Stomach smooth muscle (tissue), 2 donors: Measurements from ENCODE around the gene UNC119.

Experiments used
- H3K27ac ChIP-seq: one replicate; pipeline ENCODE4 v1.7.0; 2013; ENCODE audit warnings: mild to moderate bottlenecking, low read length, inconsistent platforms
- H3K27me3 ChIP-seq, 2 donors: one replicate each; pipeline ENCODE4 v1.7.0; 2013; ENCODE audit warnings: low read length in 2 of 2; ENCODE audit not compliant: insufficient read depth in 2 of 2, control insufficient read depth in 1 of 2
- H3K36me3 ChIP-seq, 2 donors: one replicate each; pipeline ENCODE4 v1.7.0; 2013; ENCODE audit warnings: low read length in 2 of 2; ENCODE audit not compliant: control insufficient read depth in 2 of 2, insufficient read depth in 2 of 2
- H3K4me1 ChIP-seq: one replicate; pipeline ENCODE4 v1.7.0; 2013; ENCODE audit warnings: low read length; ENCODE audit not compliant: control insufficient read depth, insufficient read depth
- H3K4me3 ChIP-seq, 2 donors: one replicate each; pipeline ENCODE4 v1.7.0; 2013; ENCODE audit warnings: low read length in 2 of 2
- H3K9ac ChIP-seq, 2 donors: one replicate each; pipeline ENCODE4 v1.7.0; 2013; ENCODE audit warnings: low read length in 2 of 2, mild to moderate bottlenecking in 1 of 2
- H3K9me3 ChIP-seq, 2 donors: one replicate each; pipeline ENCODE4 v1.7.0; 2013; ENCODE audit warnings: low read length in 2 of 2; ENCODE audit not compliant: control insufficient read depth in 2 of 2
- donor health status: healthy.
- donor health status: Pancreatic carcinoma.

UNC119 gene

DNA sequence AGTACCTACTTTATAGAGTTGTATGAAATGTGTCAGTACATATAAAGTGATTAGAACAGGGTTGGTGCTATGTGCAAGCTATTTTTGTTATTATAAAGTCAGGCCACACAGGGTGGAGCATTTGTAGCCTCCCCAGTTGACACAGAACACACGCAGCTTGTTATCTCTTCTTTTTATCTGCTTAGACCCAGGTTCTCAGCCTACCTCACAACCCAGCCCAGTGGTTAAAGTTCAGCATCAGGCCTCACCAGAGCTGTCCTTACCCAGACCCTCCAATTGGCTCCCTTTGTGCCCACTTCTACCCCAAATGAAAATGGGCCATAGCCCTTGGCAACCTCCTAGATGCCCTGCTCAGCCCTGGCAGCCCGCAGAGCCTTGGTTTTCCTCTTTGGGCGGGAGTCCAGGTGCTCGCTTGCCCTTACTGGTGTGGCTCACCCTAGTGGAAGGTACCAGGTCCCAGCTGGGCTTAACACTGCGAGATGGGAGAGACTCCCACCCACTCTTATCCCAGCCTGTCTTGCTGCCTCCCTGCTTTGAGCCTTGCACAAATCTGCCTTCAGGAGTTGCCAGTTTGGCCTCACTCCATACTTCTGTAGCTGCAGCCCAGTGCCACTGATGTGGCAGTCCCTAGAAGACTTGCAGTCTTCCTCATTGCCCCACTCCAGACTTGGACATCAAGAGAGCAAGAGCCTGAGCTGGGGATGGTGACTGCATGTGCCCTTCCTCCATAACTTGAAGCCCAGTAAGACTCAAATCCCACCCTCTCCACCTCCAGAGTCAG is 20.0 kb upstream of the UNC119 start:
- no peaks in the 10 kb centered on the region for H3K9me3 ChIP-seq
- H3K27ac ChIP-seq, result peak overlapping the region; percentile 67
- H3K36me3 ChIP-seq, result no peaks in the 10 kb centered on the region
- H3K4me1 ChIP-seq, result peaks cover 36% of the 10 kb centered on the region
- H3K9ac ChIP-seq, result peak overlapping the region; percentile 47 to 83
- peak overlapping the region; percentile 88 to 97 for H3K4me3 ChIP-seq
- H3K27me3 ChIP-seq, result no peaks in the 10 kb centered on the region

DNA sequence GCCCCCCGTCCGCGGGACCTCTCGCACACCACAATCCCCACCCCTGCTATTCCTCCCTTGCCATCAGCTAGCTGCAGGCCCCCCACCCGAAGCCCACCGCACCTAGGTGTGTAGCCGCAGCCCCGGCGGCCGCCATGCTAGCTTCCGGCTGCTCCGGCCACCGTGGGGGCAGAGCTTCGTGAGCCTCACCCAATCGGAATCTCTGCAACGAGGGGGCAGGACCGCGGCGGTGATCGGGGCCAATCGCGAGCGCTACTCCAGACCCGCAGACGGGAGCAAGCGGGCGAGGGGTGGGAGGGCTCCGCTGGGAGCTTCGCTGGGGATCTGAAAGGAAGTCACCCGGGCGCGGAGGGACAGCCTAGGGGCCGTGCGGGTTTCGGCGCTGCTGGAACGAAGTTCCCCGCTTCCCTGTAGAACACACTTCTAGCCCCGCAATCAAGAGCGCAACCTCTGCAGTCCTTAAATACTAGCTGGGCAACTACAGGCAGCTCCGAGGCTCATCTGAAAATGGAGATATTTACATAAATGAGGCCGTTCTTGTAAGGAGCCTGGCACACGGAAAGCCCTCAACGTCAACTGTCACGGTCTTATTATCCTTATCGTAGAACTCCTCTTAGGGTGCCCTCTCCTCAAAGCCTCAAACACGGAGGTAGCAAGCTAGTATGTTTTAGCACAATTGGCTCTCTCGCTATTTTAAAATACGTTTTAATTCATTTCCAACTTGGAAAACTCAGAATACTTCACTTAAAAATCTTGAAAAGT is 19.1 kb upstream of the UNC119 start, which contains the start of gene PIGS:
TSS of gene PIGS (minus strand) at position 164 of the 762 bp plus-strand sequence. CDS start at position 136, 28 bp downstream.
- Histone ChIP-seq H3K27me3 (no peaks in the 10 kb centered on the region), H3K4me1 (peaks cover 28% of the 10 kb centered on the region), H3K27ac (peak within 1 kb of the TSS; percentile 67), H3K9ac (peak within 1 kb of the TSS; percentile 83 to 87), H3K36me3 (no peaks in the 10 kb centered on the region), H3K9me3 (no peaks in the 10 kb centered on the region), H3K4me3 (peak within 1 kb of the TSS; percentile 88 to 97)

DNA sequence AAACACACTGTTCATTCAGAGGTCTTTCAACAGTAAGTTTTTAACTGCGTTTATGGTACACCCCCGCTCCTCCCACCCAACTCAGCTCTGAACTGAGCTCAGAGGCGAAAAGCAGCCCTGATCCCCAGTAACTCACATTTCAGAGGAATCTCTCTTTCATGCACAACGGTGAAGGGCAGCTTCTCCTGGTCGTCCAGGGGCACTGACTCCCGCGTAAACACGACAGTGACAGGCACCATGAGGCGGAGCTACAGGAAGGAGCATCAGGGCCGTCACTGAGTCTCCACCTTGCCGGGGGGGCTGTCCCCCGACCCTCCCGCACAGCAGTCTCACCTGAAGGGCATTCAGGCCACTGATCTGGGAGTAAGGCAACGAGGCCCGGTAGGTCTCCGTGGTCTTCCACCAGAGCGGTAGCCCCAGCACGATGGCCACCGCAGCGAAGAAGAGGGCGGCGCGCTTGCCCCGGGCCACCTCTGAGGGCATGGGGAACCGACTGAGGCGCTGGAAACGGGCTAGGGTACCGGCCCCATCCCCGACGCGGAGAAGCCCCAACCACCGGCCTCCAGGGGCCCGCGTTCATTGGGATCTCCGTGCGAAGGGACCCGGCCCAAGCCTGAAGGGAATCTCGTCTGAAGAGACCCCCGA is 18.4 kb upstream of the UNC119 start:
- peak overlapping the region; percentile 88 to 97 for H3K4me3 ChIP-seq
- H3K36me3 ChIP-seq, result no peaks in the 10 kb centered on the region
- H3K27ac ChIP-seq, result peak overlapping the region; percentile 67
- peaks cover 28% of the 10 kb centered on the region for H3K4me1 ChIP-seq
- peak overlapping the region; percentile 83 to 87 for H3K9ac ChIP-seq
- no peaks in the 10 kb centered on the region for H3K9me3 ChIP-seq
- no peaks in the 10 kb centered on the region for H3K27me3 ChIP-seq

DNA sequence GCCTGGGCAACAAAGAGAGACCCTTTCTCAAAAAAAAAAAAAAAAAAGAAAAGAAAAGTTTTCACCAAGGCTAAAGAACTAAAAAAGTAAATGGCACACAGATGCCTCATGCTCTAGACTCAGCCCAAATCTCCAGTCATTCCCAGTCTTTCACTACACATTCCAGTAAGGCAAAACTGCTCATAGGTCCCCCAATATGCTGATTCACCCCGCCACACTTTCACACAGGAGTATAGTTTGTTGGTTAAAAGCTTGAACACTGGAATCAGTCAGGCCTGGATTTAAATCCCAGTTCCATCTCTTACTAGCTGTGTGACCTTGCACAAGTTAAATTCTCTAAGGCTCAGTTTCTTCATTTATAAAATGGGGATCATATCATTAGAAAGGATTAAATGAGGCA is 17.0 kb upstream of the UNC119 start:
- Histone ChIP-seq H3K9me3 (no peaks in the 10 kb centered on the region), H3K27ac (no peak overlapping the region), H3K36me3 (no peaks in the 10 kb centered on the region), H3K9ac (no peak overlapping the region), H3K4me3 (no peak overlapping the region), H3K4me1 (peaks cover 23% of the 10 kb centered on the region), H3K27me3 (no peaks in the 10 kb centered on the region)

DNA sequence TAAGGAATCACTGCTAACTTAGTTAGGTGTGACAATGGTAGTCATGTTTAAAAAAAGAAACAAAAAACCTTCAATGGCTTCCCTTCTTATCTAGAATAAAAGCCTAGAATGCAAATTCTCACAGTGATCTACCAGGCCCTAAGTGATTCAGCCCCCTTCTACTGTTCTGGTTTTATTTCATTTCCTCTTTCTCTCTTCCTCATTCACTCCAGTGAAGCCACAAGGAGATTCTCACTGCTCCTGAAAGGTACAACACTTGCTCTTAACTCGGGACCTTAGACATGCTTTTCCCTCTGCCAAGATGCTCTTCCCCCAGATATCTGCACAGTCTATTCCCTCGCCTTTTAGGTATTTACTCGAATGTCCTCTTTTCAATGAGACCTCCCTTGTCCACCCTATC is 15.2 kb upstream of the UNC119 start:
- H3K4me1 ChIP-seq, result peaks cover 26% of the 10 kb centered on the region
- no peaks in the 10 kb centered on the region for H3K27me3 ChIP-seq

DNA sequence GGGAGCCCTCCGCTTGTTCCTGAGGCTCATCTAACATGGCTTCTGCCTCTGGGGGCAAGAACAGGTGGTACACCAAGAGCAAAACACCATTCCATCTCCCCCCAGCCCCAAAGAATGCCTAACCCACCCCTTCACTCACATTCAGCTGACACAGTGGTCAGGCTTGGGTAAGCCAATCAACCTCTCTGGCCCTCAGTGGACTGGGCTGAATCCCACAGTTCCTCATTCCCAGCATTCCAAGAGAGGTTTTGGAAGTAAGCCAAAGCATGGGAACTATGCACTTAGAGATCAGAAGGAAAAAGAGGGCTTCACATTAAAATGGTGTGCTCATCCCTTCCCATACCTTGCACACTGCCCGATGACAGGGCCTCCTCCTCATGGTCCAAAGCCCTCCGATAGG is 11.1 kb upstream of the UNC119 start:
- H3K4me3 ChIP-seq, result no peak overlapping the region
- peaks cover 20 to 26% of the 10 kb centered on the region in 2 donors for H3K36me3 ChIP-seq
- peaks cover 4% of the 10 kb centered on the region for H3K4me1 ChIP-seq
- H3K9me3 ChIP-seq, result no peaks in the 10 kb centered on the region
- H3K9ac ChIP-seq, result no peak overlapping the region
- H3K27ac ChIP-seq, result no peak overlapping the region
- no peaks in the 10 kb centered on the region for H3K27me3 ChIP-seq

More for the DNA sequence above, 15.2 kb upstream of the UNC119 start:
- Histone ChIP-seq H3K4me3 (no peak overlapping the region), H3K9ac (no peak overlapping the region), H3K27ac (no peak overlapping the region), H3K36me3 (peaks cover 4 to 9% of the 10 kb centered on the region in 2 donors), H3K9me3 (no peaks in the 10 kb centered on the region)

DNA sequence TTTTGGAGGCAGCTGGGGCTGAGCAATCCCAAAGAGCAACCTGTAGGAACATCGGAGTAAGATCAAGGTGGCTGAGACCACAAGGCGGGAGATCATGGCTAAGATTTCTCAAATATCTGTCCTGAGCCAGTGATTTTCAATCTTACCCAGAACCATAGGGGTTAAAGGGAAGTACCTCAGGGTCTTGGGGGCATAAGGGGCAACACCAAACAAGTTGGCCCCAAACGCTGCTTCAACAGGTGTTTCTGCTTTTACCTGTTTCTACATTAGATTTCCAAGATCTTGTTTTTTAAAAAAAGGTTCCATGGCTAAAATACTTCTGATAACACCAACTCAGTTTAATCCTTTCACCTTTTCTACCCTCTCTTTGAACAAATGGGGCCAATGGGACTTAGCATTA is 2.6 kb upstream of the UNC119 start:
- Histone ChIP-seq H3K36me3 (peaks cover 38 to 49% of the 10 kb centered on the region in 2 donors), H3K9ac (no peak overlapping the region), H3K4me1 (peaks cover 17% of the 10 kb centered on the region), H3K27ac (no peak overlapping the region), H3K27me3 (no peaks in the 10 kb centered on the region), H3K9me3 (no peaks in the 10 kb centered on the region), H3K4me3 (no peak overlapping the region)

DNA sequence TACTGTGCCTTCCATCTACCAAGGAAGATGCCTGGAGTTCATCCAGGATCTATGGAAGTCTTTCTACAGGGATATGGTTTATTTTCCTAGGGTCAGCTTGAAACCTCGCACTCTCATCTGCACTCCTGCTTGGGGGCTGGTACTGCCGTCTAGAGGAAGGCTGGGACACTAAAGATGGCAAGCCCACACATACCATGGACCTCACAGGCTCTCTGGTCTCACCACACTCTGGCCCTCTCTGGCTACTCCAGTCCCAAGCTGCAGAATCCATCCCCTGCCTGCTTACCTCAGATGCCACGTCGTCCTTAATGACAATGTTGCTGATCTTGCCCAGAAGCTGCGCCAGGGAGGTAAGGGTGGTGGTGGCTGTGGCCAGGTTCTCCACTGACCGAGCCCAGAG is 2.1 kb upstream of the UNC119 start:
- Histone ChIP-seq H3K36me3 (peaks cover 34 to 45% of the 10 kb centered on the region in 2 donors), H3K27ac (no peak overlapping the region), H3K9ac (no peak overlapping the region), H3K27me3 (no peaks in the 10 kb centered on the region), H3K4me3 (no peak overlapping the region), H3K4me1 (peaks cover 17% of the 10 kb centered on the region), H3K9me3 (no peaks in the 10 kb centered on the region)

DNA sequence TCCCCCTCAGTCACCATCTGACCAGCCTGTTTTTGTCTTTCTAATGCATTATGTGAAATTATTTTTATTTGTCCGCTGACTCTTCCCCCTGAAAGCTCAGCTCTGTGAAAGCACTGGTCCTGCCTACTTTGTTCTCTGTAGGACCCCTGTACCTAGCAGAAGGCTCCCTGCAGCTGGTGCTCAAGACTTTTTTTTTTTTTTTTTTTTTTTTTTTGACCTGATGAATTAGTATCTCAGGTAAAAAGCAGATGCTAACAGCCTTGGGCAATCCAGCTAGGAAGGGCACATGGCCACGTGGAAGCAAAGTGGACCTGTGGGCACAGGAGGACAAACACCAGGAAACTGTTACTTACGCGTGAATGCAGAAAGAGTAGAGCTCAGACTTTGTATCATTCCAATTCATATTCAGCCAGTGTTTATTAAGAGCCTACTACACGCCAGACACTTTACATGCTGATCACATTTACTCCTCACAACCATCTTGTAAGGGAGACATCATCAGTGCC is 629 bp upstream of the UNC119 start:
- no peaks in the 10 kb centered on the region for H3K27me3 ChIP-seq
- H3K4me1 ChIP-seq, result peaks cover 20% of the 10 kb centered on the region
- H3K36me3 ChIP-seq, result peaks cover 26 to 39% of the 10 kb centered on the region in 2 donors
- H3K9ac ChIP-seq, result peak overlapping the region in 1 of 2 donors; percentile 47
- H3K4me3 ChIP-seq, result peak overlapping the region; percentile 48 to 81
- H3K9me3 ChIP-seq, result no peaks in the 10 kb centered on the region
- H3K27ac ChIP-seq, result no peak overlapping the region

DNA sequence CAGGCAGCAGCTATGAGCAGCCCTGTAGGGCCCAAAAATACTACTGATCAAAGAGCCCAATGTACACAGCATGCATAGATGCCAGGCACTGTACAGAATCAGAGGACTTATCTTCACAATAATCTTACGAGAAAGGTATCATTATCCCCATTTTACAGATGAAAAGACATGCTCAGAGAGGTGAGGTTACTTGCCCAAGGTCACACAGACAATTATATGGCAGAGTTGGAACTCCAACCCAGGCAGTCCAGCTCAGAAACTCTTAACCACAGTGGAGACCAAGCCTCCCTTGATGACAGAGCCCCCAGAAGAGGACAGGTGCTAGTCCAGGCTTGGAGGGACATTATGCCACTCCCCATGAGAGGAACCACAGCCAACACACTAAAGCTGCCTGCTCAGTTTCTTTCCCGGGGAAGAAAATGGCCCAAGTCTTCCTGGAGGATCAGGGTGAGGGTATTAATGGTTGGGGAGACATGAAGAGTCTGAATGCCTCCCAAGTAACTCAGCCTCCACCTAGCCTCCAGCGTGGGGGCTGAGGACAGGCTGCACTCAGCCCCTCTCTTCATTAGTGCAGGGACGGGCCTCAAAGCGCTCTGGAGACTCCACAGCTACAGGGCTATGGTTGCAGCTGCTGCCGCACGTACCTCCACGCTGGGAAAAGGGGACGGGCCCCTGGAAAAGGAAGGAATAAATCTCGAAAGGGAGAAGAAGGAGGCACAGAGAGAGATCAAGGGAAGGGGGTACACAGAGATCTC is 826 bp downstream of the UNC119 start:
- H3K27me3 ChIP-seq, result no peaks in the 10 kb centered on the region
- H3K4me3 ChIP-seq, result peak overlapping the region; percentile 74 to 81
- H3K4me1 ChIP-seq, result peaks cover 25% of the 10 kb centered on the region
- H3K27ac ChIP-seq, result peak overlapping the region; percentile 37
- H3K9me3 ChIP-seq, result no peaks in the 10 kb centered on the region
- peaks cover 20 to 36% of the 10 kb centered on the region in 2 donors for H3K36me3 ChIP-seq
- H3K9ac ChIP-seq, result peak overlapping the region; percentile 52 to 64
